Measurements from ENCODE around the gene PDZRN4.

DNA sequence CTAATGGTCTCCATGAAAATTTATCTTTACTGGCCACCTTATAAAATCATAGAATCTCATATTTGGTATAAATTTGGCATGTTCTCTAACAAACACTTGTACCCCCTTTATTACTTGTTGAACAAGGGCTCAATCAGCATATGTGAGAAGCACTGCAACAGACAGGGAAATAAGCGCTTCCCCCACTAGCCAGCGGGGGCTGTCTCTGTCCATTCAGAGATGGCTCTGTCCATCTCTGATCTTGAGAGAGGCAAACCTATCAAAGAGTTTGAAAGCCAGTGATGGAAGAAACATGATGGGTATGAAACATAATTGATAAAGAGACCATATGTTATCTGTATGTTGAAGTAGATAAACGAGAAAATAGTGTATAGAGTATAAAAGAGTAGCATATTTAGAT is 326.8 kb downstream of the PDZRN4 start:
- TF ChIP-seq ZNF8 (CRISPR knock-in tag; IDR thresholded peaks at IDR 0.05) = no peak
- no peak for TF ChIP-seq ZNF70 (CRISPR knock-in tag; IDR thresholded peaks at IDR 0.05)
- TF ChIP-seq PPARA (CRISPR knock-in tag; IDR thresholded peaks at IDR 0.05; ENCODE audit: borderline replicate concordance) = no peak
- TF ChIP-seq SNAI2 (CRISPR knock-in tag; IDR thresholded peaks at IDR 0.05) = no peak
- TF ChIP-seq BACH2 (CRISPR knock-in tag; IDR thresholded peaks at IDR 0.05; ENCODE audit: borderline replicate concordance) = no peak
- TF ChIP-seq RARB (CRISPR knock-in tag; IDR thresholded peaks at IDR 0.05) = no peak
- TF ChIP-seq TOX (CRISPR knock-in tag; IDR thresholded peaks at IDR 0.05; ENCODE audit: borderline replicate concordance) = no peak
